Prostate gland (tissue), 2 donors: Measurements from ENCODE around the gene APBA1. TPM values are rescaled to one million over a fixed set of nuclear protein-coding genes. Genes with fewer than 3 reads are reported as not detected.

ENCODE experiments used
- DNase-seq: peaks from one replicate; pipeline ENCODE4 v3.0.0-alpha.2; 2019; ENCODE audit warnings: low spot score
- H3K27ac ChIP-seq, 2 donors: fragments of 200-600 bp; sonication (generic); 2 replicates each; pipeline ENCODE4 v1.5.1; 2017 to 2019
- H3K27me3 ChIP-seq: fragments of 200-600 bp; sonication (generic); replicated peaks from 2 replicates; pipeline ENCODE4 v1.5.1; 2019; ENCODE audit not compliant: insufficient read depth
- H3K36me3 ChIP-seq, 2 donors: fragments of 200-600 bp; sonication (generic); 1 replicate in 1 of 2; 2 replicates in 1 of 2; pipeline versions ENCODE4 v1.5.1 to v1.8.1; 2017 to 2019
- H3K4me1 ChIP-seq: fragments of 200-600 bp; sonication (generic); replicated peaks from 2 replicates; pipeline ENCODE4 v1.5.1; 2019
- H3K4me3 ChIP-seq, 2 donors: fragments of 200-600 bp; sonication (generic); 2 replicates each; pipeline ENCODE4 v1.5.1; 2017 to 2019
- H3K9me3 ChIP-seq: fragments of 200-600 bp; sonication (generic); 2 replicates; pipeline ENCODE4 v1.5.1; 2017
- CTCF ChIP-seq, 4 experiments: fragments of 200-600 bp in 2 of 4; fragments of 450-650 bp in 2 of 4; sonication (generic) in 2 of 4; IDR thresholded peaks; 1 replicate in 3 of 4; 2 replicates in 1 of 4; pipeline ENCODE4 v1.5.1; 2016 to 2019; ENCODE audit warnings: antibody characterized with exemption in 4 of 4, mild to moderate bottlenecking in 2 of 4, moderate library complexity in 2 of 4
- POLR2A ChIP-seq: fragments of 450-650 bp; IDR thresholded peaks from one replicate; pipeline ENCODE4 v1.6.1; 2016; ENCODE audit warnings: antibody characterized with exemption, mild to moderate bottlenecking
- POLR2AphosphoS5 ChIP-seq: sonication (generic); formaldehyde crosslinking; IDR thresholded peaks from one replicate; pipeline ENCODE4 v1.6.1; 2017; ENCODE audit warnings: antibody characterized with exemption
- WGBS: methylation state at CpG from one replicate; pipeline ENCODE4 v1.1.5; 2018; 5-methylcytosine and 5-hydroxymethylcytosine counted together
- intact Hi-C: fragments of 100-400 bp; cut with DNase I; formaldehyde crosslinking; loops from one replicate; pipeline ENCODE4 v1.14.2; 2022
- total RNA-seq, 2 donors: library from RNA; depleted of rRNA; stranded (reverse); fragments of >200 nt; gene quantifications; one replicate each; pipeline ENCODE4 v1.1.0, GENCODE V29; 2016

Gene APBA1
- total RNA-seq, 2 donors from 2014 or later, result 2.2 to 7.5 TPM

- H3K27me3 ChIP-seq, result no peaks in the 10 kb centered on the region
- H3K4me3 ChIP-seq, result no peak overlapping the region
- no peak overlapping the region for H3K27ac ChIP-seq
- 81% methylated on average over 6 of the region's 6 CpGs for WGBS
- no peaks in the 10 kb centered on the region for H3K4me1 ChIP-seq
- DNase-seq, result no peak
- TF ChIP-seq CTCF (IDR thresholded peaks at IDR 0.05) (no peak), POLR2AphosphoS5 (no peak), POLR2A (no peak)
- intact Hi-C loops, result no loop called here
- no peaks in the 10 kb centered on the region for H3K36me3 ChIP-seq
- no peaks in the 10 kb centered on the region for H3K9me3 ChIP-seq
Measured at GRCh38 chr9:69579032-69579758, 93.0 kb downstream of the APBA1 start.

GRCh38 chr9:69578026-69578425, 94.1 kb downstream of the APBA1 start:
- TF ChIP-seq CTCF (IDR thresholded peaks at IDR 0.05), result no peak
- no peak for TF ChIP-seq POLR2A
- TF ChIP-seq POLR2AphosphoS5, result no peak
- H3K27me3 ChIP-seq, result no peaks in the 10 kb centered on the region
- H3K9me3 ChIP-seq, result no peaks in the 10 kb centered on the region
- 78% methylated on average over 3 of the region's 3 CpGs for WGBS
- H3K27ac ChIP-seq, result no peak overlapping the region
- H3K4me1 ChIP-seq, result no peaks in the 10 kb centered on the region
- intact Hi-C loops, result no loop called here
- no peak overlapping the region for H3K4me3 ChIP-seq
- no peaks in the 10 kb centered on the region for H3K36me3 ChIP-seq
- no peak for DNase-seq

GRCh38 chr9:69577123-69577522, 95.0 kb downstream of the APBA1 start:
- TF ChIP-seq POLR2A (no peak), CTCF (IDR thresholded peaks at IDR 0.05) (no peak), POLR2AphosphoS5 (no peak)
- DNase-seq, result no peak
- Histone ChIP-seq H3K4me3 (no peak overlapping the region), H3K27me3 (no peaks in the 10 kb centered on the region), H3K27ac (no peak overlapping the region), H3K36me3 (no peaks in the 10 kb centered on the region), H3K4me1 (no peaks in the 10 kb centered on the region), H3K9me3 (no peaks in the 10 kb centered on the region)
- whole genome bisulfite sequencing, result 100% methylated on average over 1 of the region's 1 CpG
- intact Hi-C loops, result no loop called here

GRCh38 chr9:69574057-69574456, 98.1 kb downstream of the APBA1 start:
- no peak for DNase-seq
- no peak overlapping the region for H3K27ac ChIP-seq
- H3K9me3 ChIP-seq, result no peaks in the 10 kb centered on the region
- H3K27me3 ChIP-seq, result no peaks in the 10 kb centered on the region
- intact Hi-C loops, result no loop called here
- no peaks in the 10 kb centered on the region for H3K4me1 ChIP-seq
- WGBS, result 93% methylated on average over 4 of the region's 4 CpGs
- TF ChIP-seq POLR2A (no peak), CTCF (IDR thresholded peaks at IDR 0.05) (no peak)
- no peak overlapping the region for H3K4me3 ChIP-seq
- H3K36me3 ChIP-seq, result no peaks in the 10 kb centered on the region

- Histone ChIP-seq H3K27ac (no peak overlapping the region), H3K36me3 (no peaks in the 10 kb centered on the region), H3K4me3 (no peak overlapping the region), H3K27me3 (no peaks in the 10 kb centered on the region), H3K4me1 (no peaks in the 10 kb centered on the region), H3K9me3 (no peaks in the 10 kb centered on the region)
- intact Hi-C loops, result no loop called here
- DNase-seq, result no peak
- 86% methylated on average over 4 of the region's 4 CpGs for WGBS
- no peak for TF ChIP-seq CTCF (IDR thresholded peaks at IDR 0.05)
- no peak for TF ChIP-seq POLR2AphosphoS5
- TF ChIP-seq POLR2A, result no peak
Measured at GRCh38 chr9:69573651-69574050, 98.5 kb downstream of the APBA1 start.
